HCT116 (cell line): ENCODE measurements around the gene RASGRP2. TPM values are rescaled to one million over a fixed set of nuclear protein-coding genes. Genes with fewer than 3 reads are reported as not detected.

Experiments used
- ATAC-seq: fragments of 200-7000 bp; cut with Tn5 transposase; 2 replicates; pipeline ENCODE4 v1.9.1; 2020; ENCODE audit warnings: mild to moderate bottlenecking, moderate library complexity
- BruUV-seq: library from RNA; stranded (reverse); fragments of 400-500 nt; replicated peaks from 2 replicates; lab custom pipeline; 2021; lab: Mats Ljungman, UMichigan
- CTCF ChIA-PET: fragments of 300-600 bp; sonication (Branson Sonifier 250); formaldehyde crosslinking; loops from one replicate; lab custom pipeline; 2021; ENCODE audit warnings: antibody characterized with exemption; lab: Charles Lee
- POLR2A ChIA-PET: fragments of 300-600, 350-600 bp; sonication (Branson Sonifier 250); formaldehyde crosslinking; loops from one replicate; lab custom pipeline; 2021; ENCODE audit warnings: antibody characterized with exemption; lab: Charles Lee
- RAD21 ChIA-PET, 2 experiments: fragments of 300-600 bp; sonication (Branson Sonifier 250); formaldehyde crosslinking; loops; one replicate each; lab custom pipeline; 2023; ENCODE audit warnings: low total read pairs in 2 of 2; ENCODE audit not compliant: uncharacterized antibody in 2 of 2, unreplicated experiment in 2 of 2, low non-redundant PET in 1 of 2; lab: Charles Lee
- DNase-seq: peaks from one replicate; pipeline ENCODE4 v3.0.0-alpha.2; 2010; ENCODE audit warnings: low read depth, low spot score
- H2AFZ ChIP-seq: fragments of 200-600 bp; shearing (Covaris generic), sonication (generic); 2 replicates; pipeline ENCODE4 v1.6.1; 2017; ENCODE audit warnings: low read depth, mixed run types, mixed read lengths, antibody characterized with exemption, low read length; ENCODE audit not compliant: poor library complexity, severe bottlenecking
- H3K27ac ChIP-seq: 2 replicates; pipeline ENCODE4 v1.5.1; 2012; ENCODE audit warnings: low read depth, low read length
- H3K27me3 ChIP-seq: fragments of 200-600 bp; sonication (generic); 2 replicates; pipeline ENCODE4 v1.6.1; 2016; ENCODE audit warnings: mixed run types, low read length, mixed read lengths; ENCODE audit not compliant: insufficient read depth
- H3K36me3 ChIP-seq, 2 experiments: fragments of 200-500 bp in 1 of 2; fragments of 200-600 bp in 1 of 2; sonication (Bioruptor generic) in 1 of 2; sonication (generic) in 1 of 2; 2 replicates each; pipeline versions ENCODE4 v1.5.1 to v1.6.1; 2014 to 2016; ENCODE audit warnings: low read length in 2 of 2, inconsistent platforms in 1 of 2, mixed read lengths in 1 of 2, mixed run types in 1 of 2; ENCODE audit not compliant: insufficient read depth in 2 of 2, control insufficient read depth in 1 of 2
- H3K4me1 ChIP-seq, 2 experiments: fragments of 200-600 bp in 1 of 2; sonication (generic) in 1 of 2; 2 replicates each; pipeline versions ENCODE4 v1.5.1 to v1.6.1; 2012 to 2017; ENCODE audit warnings: low read length in 2 of 2, inconsistent platforms in 1 of 2, mild to moderate bottlenecking in 1 of 2, mixed read lengths in 1 of 2, mixed run types in 1 of 2, moderate library complexity in 1 of 2; ENCODE audit not compliant: insufficient read depth in 2 of 2, control insufficient read depth in 1 of 2
- H3K4me2 ChIP-seq: fragments of 200-600 bp; sonication (generic); 2 replicates; pipeline ENCODE4 v1.6.1; 2017; ENCODE audit warnings: mixed run types, low read length, mixed read lengths
- H3K4me3 ChIP-seq, 2 experiments: fragments of 200-600 bp in 1 of 2; sonication (generic) in 1 of 2; replicated peaks in 1 of 2; 2 replicates each; pipeline ENCODE4 v1.5.1; 2011 to 2016; ENCODE audit warnings: low read length in 2 of 2, control low read depth in 1 of 2, low read depth in 1 of 2, mild to moderate bottlenecking in 1 of 2, mixed read lengths in 1 of 2, mixed run types in 1 of 2
- H3K79me2 ChIP-seq: fragments of 200-600 bp; sonication (generic); 2 replicates; pipeline ENCODE4 v1.6.1; 2017; ENCODE audit warnings: mild to moderate bottlenecking, mixed run types, low read length, moderate library complexity, mixed read lengths; ENCODE audit not compliant: insufficient read depth
- H3K9ac ChIP-seq: fragments of 200-600 bp; sonication (generic); 2 replicates; pipeline ENCODE4 v1.6.1; 2016; ENCODE audit warnings: low read length, mixed read lengths
- H3K9me2 ChIP-seq: fragments of 200-600 bp; sonication (generic), shearing (Covaris generic); 2 replicates; pipeline ENCODE4 v1.6.1; 2017; ENCODE audit warnings: mixed run types, mild to moderate bottlenecking, moderate library complexity; ENCODE audit not compliant: insufficient read depth
- H3K9me3 ChIP-seq, 2 experiments: fragments of 200-500 bp in 1 of 2; fragments of 200-600 bp in 1 of 2; sonication (Bioruptor generic) in 1 of 2; sonication (generic) in 1 of 2; 2 replicates each; pipeline ENCODE4 v1.6.1; 2014 to 2017; ENCODE audit warnings: low read length in 2 of 2, mixed read lengths in 2 of 2, inconsistent platforms in 1 of 2, low read depth in 1 of 2, mild to moderate bottlenecking in 1 of 2, mixed run types in 1 of 2, moderate library complexity in 1 of 2; ENCODE audit not compliant: control insufficient read depth in 1 of 2, insufficient read depth in 1 of 2
- H4K20me1 ChIP-seq: fragments of 200-600 bp; sonication (generic), shearing (Covaris generic); 2 replicates; pipeline ENCODE4 v1.6.1; 2017; ENCODE audit warnings: mixed run types, mild to moderate bottlenecking, moderate library complexity; ENCODE audit not compliant: insufficient read depth
- EGR1 ChIP-seq: IDR thresholded peaks from 2 replicates; pipeline ENCODE4 v1.6.1; 2012; ENCODE audit warnings: low read depth
- JUND ChIP-seq: IDR thresholded peaks from 2 replicates; pipeline ENCODE4 v1.6.1; 2012
- REST ChIP-seq: IDR thresholded peaks from 2 replicates; pipeline ENCODE4 v1.6.1; 2012; ENCODE audit warnings: low read depth
- SP1 ChIP-seq: IDR thresholded peaks from 2 replicates; pipeline ENCODE4 v1.6.1; 2012; ENCODE audit warnings: low read depth
- TCF7L2 ChIP-seq: IDR thresholded peaks from 2 replicates; pipeline ENCODE4 v1.7.0; 2011; ENCODE audit warnings: borderline replicate concordance, inconsistent platforms; ENCODE audit not compliant: insufficient read depth, insufficient read length; ENCODE audit errors: extremely low read depth
- YY1 ChIP-seq: IDR thresholded peaks from 2 replicates; pipeline ENCODE4 v1.6.1; 2011; ENCODE audit warnings: low read length, low read depth, moderate library complexity, mild to moderate bottlenecking; ENCODE audit not compliant: insufficient replicate concordance; ENCODE audit errors: extremely low read depth
- intact Hi-C: fragments of 100-400 bp; cut with micrococcal nuclease; formaldehyde crosslinking; loops from 2 replicates; pipeline ENCODE4 v1.10.0; 2022
- total RNA-seq: library from RNA; stranded (reverse); gene quantifications from one replicate; pipeline ENCODE4 v1.2.1, GENCODE V29; 2021; ENCODE audit not compliant: unreplicated experiment

Gene RASGRP2
- total RNA-seq, 1 experiment from 2014 or later, result 12.8 TPM

GRCh38 chr11:64677441-64678023 is 66.4 kb downstream of the RASGRP2 start:
- no peak overlapping the region for H3K4me3 ChIP-seq
- no peak overlapping the region for H3K9ac ChIP-seq
- no peaks in the 10 kb centered on the region for H4K20me1 ChIP-seq
- ChIA-PET RAD21 (no interaction called here), POLR2A (no interaction called here), CTCF (interaction anchor here (2.9 kb wide), 1 partner anchor 11 kb away, joined by 18 read pairs; no protein-coding TSS in a partner anchor)
- no TSS peak for BruUV-seq
- no peaks in the 10 kb centered on the region for H3K9me3 ChIP-seq
- peaks cover 52% of the 10 kb centered on the region; the same call in 1 of the 2 replicates for H3K27me3 ChIP-seq
- H3K36me3 ChIP-seq, result no peaks in the 10 kb centered on the region
- H3K27ac ChIP-seq, result no peak overlapping the region
- H3K4me1 ChIP-seq, result peaks cover 0 to 9% of the 10 kb centered on the region in 2 experiments; a peak in 1 of 4 replicates
- H2AFZ ChIP-seq, result no peak overlapping the region
- no peak overlapping the region for H3K4me2 ChIP-seq
- H3K9me2 ChIP-seq, result no peaks in the 10 kb centered on the region
- DNase-seq (no peak), ATAC-seq (no peak)
- TF ChIP-seq SP1 (no peak), TCF7L2 (no peak), REST (no peak), EGR1 (no peak), JUND (no peak), YY1 (no peak)
- no peaks in the 10 kb centered on the region for H3K79me2 ChIP-seq
- intact Hi-C loops, result no loop called here

Other genes starting within 250 kb of the RASGRP2 start
- not detected for gene SLC22A11, start 188.2 kb downstream of the RASGRP2 start, total RNA-seq
- gene SLC22A12, start 152.9 kb downstream of the RASGRP2 start, total RNA-seq, result not detected
- gene NRXN2, start 20.9 kb downstream of the RASGRP2 start, total RNA-seq, result 1.5 TPM
- gene PYGM, start 15.8 kb upstream of the RASGRP2 start, total RNA-seq, result 1.7 TPM
- 403 TPM for gene SF1, start 34.4 kb upstream of the RASGRP2 start, total RNA-seq
- 44.2 TPM for gene MAP4K2, start 59.1 kb upstream of the RASGRP2 start, total RNA-seq
- 62.1 TPM for gene MEN1, start 66.4 kb upstream of the RASGRP2 start, total RNA-seq
- gene CDC42BPG, start 100.5 kb upstream of the RASGRP2 start, total RNA-seq, result 30.1 TPM
- gene EHD1, start 134.5 kb upstream of the RASGRP2 start, total RNA-seq, result 48.1 TPM
- gene ATG2A, start 173.1 kb upstream of the RASGRP2 start, total RNA-seq, result 24.7 TPM
- gene PPP2R5B, start 180.5 kb upstream of the RASGRP2 start, total RNA-seq, result 10.9 TPM
- not detected for gene GPHA2, start 191.8 kb upstream of the RASGRP2 start, total RNA-seq
- not detected for gene MAJIN, start 228.0 kb upstream of the RASGRP2 start, total RNA-seq